ENCODE data around the gene P2RX2.

Gene P2RX2

DNA sequence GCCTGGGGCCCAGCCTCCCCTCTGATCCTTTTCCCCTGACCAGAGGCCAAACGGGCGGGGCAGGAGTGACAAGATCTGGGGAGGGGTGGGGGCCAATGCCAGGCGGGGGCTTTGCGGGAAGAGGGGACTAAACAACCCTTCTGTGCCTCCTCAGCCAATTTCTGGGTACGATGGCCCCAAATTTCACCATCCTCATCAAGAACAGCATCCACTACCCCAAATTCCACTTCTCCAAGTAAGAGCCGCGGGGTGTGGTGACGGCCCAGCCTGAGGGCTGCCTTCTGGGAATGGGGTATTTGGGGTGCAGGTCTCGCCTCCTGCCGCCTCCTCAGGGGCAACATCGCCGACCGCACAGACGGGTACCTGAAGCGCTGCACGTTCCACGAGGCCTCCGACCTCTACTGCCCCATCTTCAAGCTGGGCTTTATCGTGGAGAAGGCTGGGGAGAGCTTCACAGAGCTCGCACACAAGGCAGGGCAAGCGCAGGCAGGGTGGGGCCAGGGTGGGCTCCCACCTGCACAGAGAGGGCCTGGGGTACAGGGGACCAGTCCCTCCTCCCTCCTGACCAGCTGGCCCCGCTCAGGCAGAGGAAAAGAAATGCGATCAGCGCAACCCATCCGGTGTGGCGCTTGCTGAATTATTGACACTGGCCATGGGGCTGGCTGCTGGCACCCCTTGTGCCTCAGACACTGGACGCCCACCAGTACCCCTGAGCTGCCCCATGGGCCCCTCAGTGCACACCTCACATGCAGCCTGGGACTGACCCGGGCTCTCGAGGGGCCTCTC is 1.7 kb downstream of the P2RX2 start:
- no peak for DNase-seq (ENCODE audit: low read depth)

DNA sequence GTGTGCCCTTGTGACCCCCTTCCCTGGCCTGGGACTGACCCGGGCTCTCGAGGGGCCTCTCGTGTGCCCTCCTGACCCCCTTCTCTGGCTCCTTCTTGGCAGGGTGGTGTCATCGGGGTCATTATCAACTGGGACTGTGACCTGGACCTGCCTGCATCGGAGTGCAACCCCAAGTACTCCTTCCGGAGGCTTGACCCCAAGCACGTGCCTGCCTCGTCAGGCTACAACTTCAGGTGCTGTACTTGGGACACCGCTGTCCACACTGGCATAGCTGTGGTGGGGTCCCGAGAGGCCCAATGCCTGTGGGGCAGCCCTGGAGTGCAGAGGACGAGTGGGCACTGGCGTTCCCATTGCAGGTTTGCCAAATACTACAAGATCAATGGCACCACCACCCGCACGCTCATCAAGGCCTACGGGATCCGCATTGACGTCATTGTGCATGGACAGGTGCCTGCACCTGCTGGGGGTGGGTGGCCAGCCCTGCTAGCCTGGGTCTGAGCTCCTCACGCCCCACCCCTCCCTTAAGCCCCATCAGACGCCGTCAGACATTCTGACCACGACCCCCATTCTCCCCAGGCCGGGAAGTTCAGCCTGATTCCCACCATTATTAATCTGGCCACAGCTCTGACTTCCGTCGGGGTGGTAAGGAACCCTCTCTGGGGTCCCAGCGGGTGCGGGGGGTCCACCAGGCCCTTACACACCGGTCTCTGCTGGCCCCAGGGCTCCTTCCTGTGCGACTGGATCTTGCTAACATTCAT is 2.5 kb downstream of the P2RX2 start:
- no peak for DNase-seq (ENCODE audit: low read depth)

DNA sequence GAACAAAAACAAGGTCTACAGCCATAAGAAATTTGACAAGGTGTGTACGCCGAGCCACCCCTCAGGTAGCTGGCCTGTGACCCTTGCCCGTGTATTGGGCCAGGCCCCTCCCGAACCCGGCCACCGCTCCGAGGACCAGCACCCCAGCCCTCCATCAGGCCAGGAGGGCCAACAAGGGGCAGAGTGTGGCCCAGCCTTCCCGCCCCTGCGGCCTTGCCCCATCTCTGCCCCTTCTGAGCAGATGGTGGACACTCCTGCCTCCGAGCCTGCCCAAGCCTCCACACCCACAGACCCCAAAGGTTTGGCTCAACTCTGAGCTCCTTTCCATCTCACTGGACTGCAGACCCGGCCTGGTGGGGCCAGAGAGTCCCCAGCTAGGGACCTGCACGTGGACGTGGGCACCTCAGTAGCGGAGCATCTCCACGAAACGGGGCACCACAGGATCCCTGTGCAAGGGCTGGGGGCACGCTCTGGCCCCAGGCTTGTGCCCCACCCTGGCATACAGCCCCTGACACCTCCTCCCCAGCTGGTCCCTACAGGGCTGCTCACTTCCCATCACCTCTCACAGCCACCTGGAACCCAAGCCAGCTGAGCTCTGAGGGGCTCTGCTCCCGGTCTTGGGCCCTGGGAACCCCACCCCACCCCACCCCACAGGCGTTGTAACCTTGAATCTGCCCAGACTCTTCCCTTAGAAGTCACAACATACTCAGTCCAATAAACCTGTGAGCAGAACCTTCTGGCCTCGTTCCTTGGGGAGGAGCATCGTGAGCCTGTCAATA is 3.3 kb downstream of the P2RX2 start:
- DNase-seq (ENCODE audit: low read depth), result no peak

DNA sequence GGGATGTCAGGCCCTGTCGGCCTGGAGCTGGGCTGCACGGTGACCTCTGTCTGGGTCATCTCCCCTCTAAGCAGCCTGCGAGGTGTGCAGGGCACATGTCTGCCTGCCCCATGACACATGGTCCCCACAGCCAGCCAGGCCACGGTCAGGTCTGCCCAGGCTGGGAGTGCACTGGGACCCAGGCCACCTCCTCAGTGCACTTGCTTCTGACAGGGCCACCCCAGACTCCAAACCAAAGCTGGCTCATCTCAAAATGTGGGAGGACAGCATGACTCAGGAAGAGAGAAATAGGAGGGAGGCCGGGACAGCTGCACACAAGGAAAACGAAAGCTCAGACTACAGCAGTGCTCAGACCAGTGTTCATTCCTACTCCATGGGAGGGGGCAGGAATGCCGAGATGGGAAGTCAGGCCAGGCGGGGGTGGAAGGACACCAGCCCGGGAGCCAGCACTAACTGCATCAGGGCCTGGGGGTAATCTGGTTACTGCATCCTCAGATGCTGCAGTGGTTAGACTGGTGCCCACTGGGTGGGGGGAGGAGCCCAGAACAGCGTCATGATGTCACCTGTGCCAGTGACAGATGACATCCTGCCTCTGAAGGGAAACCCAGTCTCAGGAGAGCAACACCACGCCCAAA is 4.0 kb downstream of the P2RX2 start:
- peak; percentile 70 for DNase-seq (ENCODE audit: low read depth)

DNA sequence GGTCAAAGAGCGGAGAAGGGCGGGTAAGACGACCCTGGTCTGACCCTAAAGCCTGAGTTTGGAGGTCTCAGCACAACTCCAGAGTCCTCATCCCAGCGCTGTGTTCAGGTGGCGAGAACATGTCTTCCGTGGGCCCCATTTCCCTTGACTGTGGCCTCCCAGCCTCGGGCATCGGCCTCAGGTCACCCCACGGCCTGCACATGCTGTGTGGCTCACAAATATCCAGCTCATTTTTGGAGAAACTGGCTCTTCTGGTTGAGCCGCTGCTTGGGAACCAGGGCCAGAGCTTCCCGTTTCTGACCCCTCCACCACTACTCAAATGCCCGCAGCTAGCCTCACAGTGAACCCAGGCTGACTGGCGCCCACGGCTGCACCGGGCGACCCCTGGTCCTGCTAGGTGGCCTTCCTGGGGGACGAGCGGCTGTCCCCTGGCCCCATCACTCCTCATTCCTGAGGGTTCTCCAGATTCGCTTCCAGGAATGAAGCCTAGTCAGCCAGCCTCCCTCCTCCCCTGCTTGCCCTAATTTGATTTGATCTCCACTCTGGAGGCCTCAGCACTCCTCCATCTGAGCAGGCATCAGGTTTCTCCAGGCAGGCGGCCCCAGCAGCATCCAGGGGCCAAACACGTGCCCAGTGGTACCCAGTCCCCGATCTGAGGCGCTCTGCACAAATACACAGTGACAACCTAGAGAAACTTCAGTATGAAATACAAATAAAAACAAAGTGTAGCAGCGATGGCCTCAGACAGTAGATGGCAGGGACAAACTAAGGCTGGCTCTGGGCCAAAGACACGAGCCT is 4.7 kb downstream of the P2RX2 start:
- DNase-seq (ENCODE audit: low read depth), result no peak

DNA sequence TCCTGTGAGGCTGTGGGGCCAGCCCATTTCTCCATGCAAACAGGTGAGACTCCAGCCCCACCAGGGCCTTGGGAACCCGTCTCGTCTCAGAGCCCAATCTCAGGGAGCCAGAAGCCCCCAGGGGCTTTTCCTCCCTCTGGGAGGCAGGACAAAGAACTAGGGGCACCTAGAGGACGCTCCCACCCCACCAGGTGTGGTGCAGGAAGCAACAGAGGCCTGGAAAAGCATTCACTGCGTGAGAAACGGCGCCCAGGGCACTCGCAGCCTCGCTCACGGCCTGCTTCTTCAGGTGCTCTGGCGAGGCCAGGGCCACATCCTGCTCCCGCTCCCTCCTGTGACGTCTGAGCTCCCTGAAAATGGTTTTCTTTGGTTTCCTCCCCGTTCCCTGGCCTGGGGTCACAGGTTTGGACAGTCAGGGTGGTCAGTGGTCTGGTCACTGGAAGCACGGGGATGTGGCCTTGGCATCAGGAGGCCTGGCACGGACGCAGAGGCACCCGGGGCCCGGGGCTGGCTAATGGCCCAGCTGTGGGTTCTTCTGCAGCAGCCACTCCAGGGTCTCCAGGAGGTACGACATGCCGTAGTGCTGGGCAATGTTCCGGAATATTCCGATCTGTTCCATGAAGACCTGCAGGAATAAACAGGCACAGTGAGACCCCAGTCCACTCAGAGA is 5.7 kb downstream of the P2RX2 start:
- DNase-seq (ENCODE audit: low read depth), result no peak

DNA sequence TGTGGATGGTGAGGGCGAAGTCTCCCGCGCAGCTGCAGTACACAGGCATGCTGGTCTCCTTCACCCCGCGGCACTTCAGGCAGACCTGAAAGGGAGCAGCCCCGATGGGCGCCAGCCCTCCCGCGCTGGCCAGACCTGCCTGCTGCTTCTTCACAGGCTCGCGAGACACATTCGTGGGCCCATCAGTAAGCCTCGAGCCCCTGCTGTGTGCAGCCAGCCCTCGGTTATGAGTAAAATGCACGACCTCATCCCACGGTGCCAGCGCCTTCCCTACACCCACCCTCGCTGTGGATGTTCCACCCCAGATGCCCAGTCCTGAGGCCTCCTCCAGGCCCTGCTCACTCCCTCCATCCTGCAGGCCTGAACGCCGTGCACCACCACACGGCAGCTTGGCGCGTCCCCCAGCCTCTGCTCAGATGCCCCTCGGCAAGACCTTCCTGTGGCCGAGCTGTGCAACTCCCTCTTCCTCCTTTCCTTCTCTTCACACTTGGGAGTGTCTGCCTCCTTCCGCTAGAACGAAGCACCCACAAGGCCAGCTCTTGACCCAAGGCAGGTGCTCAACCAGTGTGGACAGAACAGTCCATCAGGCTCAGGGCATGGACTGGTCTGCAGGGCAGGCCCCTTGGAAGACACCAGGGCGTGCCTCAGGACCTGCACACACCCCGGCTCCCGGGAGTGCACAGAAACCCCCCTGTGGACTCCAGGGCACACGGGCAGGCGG is 6.5 kb downstream of the P2RX2 start:
- no peak for DNase-seq (ENCODE audit: low read depth)

DNA sequence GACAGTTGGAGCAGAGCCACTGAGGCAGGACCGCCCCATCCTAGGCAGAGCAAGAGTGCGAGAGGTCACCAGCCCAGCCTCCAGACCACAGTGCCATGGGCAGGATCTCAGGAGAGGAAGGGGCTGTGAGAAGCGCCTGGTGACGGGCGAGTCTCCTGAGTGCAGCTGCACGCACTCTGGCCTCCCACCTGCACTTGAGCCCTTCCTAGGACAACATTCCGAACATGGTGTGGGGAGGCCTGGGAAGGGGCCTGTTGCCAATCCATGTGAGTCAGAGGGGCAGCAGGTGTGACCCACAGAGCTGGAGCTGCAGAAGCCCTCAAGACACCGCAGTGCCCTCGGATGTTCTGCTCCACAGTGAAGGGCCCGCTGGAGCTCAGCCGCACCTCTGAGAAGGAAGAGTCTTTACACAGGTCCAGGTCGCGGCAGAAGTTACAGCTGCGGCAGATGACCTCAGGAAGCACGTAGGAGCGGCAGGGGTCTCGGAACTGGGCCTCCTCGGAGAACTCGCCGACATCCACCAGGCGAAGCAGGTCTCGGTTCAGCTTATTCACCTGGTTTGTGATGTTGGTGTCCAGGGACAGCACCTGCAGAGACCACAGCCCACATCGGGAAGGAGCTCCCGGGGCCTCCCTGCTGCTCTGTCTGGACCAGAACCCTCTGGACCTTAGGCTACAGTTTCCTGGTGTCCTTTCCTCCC is 7.3 kb downstream of the P2RX2 start:
- DNase-seq (ENCODE audit: low read depth), result no peak

DNA sequence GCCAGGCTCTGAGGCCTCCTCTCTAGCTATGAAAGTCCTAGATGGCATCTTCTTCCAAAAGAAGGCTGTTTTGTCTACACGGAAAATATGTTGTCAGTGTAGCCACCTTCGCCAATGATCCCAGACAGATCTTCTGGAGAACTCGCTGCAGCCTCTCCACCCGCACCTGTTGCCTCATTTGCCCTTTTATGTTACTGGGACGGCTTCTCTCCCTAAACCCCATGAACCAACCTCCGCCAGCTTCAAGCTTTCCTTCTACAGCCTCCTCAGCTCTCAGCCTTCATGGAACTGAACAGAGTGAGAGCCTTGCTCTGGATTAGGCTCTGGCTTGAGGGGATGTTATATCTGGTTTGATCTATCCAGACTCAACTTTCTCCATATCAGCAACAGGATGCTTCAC is 10.8 kb downstream of the P2RX2 start:
- DNase-seq (ENCODE audit: low read depth), result no peak

DNA sequence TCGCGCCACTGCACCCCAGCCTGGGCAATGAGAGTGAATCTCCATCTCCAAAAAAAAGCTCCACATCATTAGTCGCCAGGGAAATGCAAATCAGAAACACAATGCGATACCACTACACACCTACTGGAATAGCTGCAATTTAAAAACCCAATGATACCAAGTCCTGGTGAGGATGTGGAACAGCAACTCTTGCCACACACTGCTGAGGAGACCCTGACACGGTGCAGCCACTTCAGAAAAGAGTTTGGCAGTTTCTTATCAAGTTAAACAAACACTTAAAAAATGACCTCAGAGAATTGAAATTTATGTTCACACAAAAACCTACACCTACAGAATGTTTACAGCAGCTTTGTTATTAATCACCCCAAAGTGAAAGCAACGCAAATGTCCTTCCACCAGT is 12.1 kb downstream of the P2RX2 start:
- DNase-seq (ENCODE audit: low read depth), result no peak

DNA sequence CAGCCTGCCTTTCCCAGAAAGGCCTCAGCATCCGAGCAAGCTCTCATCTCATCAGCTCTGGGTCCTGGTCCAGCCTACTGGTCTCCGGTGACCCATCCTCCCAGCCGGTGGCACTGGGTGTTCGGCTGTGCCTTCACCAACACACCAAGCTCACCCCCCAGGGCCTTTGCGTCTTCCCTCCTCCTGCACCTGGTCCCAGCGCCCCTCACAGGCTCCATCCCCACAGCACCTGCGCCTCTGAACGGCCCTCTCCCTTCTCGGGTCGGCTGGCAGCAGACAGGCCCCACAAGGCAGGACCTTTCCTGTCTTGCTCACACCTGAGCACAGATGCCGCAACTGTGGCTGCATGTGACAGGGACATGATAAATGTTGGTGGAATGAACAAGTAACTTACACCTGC is 13.1 kb downstream of the P2RX2 start:
- DNase-seq (ENCODE audit: low read depth), result no peak

DNA sequence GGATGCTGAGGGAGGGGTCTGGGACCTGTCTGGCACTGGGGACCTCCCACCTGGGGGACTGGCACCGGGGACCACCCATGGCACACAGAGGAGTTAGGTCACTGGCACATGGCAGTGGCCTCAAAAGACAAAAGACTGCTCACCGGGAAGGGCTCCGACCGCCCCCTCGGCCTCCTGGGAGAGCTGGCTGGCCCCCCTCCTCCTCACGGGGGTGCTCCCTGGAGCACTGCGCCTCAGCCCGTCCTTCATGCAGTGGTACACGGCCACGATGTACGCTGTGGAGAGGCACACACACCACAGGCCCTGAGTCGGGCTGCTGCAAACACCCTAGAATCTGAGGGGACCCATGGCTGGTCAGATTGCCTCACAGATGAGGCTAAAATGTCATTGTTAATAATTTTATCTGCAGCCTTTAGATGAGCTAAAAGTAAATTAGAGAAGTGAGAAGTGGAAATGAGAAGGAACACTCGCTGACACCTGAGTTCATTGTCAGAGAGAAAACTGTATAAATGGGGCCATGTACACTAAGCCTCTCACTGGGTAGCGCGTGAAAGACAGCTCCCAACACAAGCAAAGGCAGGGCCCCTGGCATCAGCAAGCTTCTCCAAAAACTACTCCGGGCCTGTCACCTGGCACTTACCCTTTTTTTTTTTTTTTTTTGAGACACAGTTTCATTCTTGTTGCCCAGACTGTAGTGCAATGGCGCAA is 14.1 kb downstream of the P2RX2 start:
- no peak for DNase-seq (ENCODE audit: low read depth)

DNA sequence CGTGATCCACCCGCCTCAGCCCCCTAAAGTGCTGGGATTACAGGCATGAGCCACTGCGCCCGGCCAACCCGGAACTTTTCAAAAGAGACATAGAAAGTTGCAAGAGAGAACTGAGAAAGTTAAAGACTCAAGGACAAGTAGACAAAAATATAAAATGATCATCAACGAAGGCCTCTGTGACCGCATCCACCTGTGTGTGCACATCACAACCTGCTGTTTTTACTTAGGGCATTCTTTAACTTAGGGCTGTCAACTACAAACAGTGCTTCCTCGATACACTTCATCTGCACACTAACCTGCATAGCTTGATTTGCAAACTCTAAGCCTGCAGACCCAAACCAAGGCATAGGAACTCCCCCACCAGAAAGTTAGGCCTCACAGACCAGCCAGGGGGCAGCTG is 14.8 kb downstream of the P2RX2 start:
- no peak for DNase-seq (ENCODE audit: low read depth)

DNA sequence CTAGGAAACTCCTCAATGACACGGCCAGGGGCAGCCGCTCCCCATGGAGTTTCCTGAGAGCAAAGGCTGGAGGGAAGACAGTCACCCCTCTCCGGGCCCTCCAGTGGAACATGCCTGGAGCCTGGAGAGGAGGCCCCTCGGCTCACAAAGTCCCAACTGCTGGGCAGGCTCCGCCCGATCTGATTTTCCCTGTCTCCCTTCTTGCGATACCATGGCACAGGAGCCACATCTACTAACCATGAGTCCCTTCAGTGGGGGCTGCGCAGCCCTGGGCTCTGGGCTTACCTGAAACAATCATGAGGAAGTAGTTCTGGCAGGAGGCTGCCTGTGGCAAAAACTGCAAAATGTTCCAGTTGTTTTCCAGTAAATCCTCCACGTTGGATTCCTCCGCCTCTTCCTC is 15.3 kb downstream of the P2RX2 start:
- DNase-seq (ENCODE audit: low read depth), result no peak

DNA sequence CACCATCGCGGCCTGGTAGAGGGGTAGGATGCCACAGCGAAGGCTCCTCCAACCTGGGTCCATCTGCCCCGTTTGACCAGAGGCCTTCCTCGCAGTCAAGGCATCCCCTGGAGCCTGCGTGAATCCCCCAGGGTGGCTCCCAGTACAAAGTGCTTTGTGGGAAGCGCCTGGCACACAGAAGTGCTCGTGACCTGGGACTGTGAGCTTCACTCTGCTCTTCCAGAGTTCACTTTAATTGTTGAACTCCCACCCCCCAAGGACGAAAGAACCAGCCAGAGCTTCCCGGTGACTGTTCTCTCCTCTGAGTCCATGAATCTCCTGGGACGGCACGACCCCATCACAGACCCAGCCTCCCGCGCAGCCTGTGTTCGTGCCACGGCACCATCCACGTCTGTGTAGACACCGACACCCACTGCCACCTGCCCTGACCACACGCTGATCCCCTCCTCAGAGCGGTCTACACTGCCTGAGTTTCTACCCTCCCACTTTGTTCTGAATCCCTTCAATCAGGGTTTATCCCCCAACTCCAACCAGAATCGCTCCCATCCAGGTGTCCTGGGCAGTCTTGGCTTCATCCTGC is 15.9 kb downstream of the P2RX2 start:
- no peak for DNase-seq (ENCODE audit: low read depth)

DNA sequence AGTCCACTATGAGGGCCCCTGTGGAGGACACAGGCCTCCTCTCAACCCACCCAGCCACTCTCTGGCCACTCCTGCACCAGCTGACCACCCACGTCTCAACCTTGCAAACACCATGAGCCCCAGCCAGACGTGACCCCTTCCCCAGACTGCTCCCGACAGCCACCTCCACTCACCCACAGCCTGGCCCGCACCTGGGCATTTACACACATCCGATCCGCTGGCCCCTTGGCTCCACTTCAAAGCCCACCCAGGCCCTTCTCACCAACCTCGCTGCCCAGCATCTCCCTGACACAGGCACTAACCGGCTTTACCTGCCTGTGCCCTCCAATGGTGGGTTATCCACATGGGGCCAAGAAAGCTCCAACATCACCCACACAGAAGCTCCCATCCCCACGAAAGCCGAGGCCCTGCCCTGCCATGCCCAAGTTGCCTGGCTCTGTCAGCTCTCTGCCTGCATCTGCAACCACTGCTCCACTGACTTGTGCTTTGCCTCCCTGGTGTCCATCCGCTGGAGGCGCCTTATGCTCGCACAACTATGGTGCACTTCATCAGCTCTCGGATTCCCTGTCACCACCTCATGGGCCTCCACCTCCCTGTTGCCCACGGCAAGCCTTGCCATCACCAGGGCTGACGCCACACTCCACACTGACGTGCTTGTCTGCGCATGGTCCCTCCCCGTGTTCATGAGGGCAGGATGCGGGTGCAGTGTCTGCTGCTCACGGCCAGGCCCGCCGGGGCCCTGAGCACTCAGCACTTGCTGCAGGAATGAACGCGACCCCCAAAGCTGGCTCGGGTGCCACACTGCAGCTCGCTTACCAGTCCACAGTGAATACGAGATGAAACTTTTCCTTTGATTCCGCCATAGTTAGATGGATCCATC is 16.7 kb downstream of the P2RX2 start:
- DNase-seq (ENCODE audit: low read depth), result no peak

DNA sequence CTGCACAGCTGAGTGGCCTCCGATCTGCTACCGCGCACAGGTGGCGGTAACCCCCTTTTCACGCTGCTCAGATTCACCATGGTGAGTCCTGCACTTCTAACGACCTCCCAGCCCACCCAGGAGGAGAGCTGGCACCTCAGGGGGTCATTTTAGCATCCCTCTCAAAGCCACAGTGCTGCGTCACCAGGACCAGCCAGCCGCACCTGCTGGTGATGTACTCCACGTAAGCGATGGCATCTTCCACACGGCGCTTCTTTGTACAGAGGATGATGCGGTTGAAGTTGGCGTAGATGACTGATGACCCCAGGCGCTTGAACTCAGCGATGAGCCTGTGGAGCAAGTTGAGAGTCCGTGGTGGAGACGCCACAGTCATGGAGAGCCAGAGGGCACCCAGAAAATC is 19.2 kb downstream of the P2RX2 start:
- DNase-seq (ENCODE audit: low read depth), result no peak
